ENCODE measurements around the gene PPP4R3A. TPM values are rescaled to one million over a fixed set of nuclear protein-coding genes. Genes with fewer than 3 reads are reported as not detected.

Gene PPP4R3A
- total and polyA plus RNA-seq, 10 of the 15 experiments (the other 5 are each of a cell fraction or from before 2014, with no cell fraction given), result 19.4 to 97.8 (median 62.9) TPM

- no peak overlapping the region for H3K27ac ChIP-seq (ENCODE audit: control insufficient read depth, insufficient read depth)
- BruUV-seq (replicated peaks), result no TSS peak
- no peaks in the 10 kb centered on the region for H4K20me1 ChIP-seq (ENCODE audit: control insufficient read depth, insufficient read depth)
- WGBS (ENCODE audit: insufficient coverage, insufficient replicate concordance, low lambda C conversion rate, missing lambda C conversion rate), result 86% methylated on average over 3 of the region's 3 CpGs
- no peak overlapping the region for H2AFZ ChIP-seq (ENCODE audit: control insufficient read depth, low read depth, low read length)
- RAD21 ChIA-PET (ENCODE audit: unreplicated experiment), result interaction anchor here (1.3 kb wide), 1 partner anchor 513 kb away, joined by 3 read pairs; no protein-coding TSS in a partner anchor
- no peak for FAIRE-seq
- DNase-seq (ENCODE audit: low read depth, low spot score), result no peak
- H3K27me3 ChIP-seq (replicated peaks in 1 of 2; ENCODE audit: control insufficient read depth in 2 of 2, insufficient read depth in 2 of 2, low read length in 1 of 2), result no peaks in the 10 kb centered on the region
- H3K4me2 ChIP-seq (ENCODE audit: control insufficient read depth, insufficient read depth), result no peak overlapping the region
- no peaks in the 10 kb centered on the region for H3K9me3 ChIP-seq (replicated peaks; ENCODE audit: control insufficient read depth, insufficient read depth, low read length)
- CTCF ChIA-PET, result interaction anchor here (0.6 to 2.6 kb wide), 7 partner anchors 9 to 521 kb away, joined by 3 to 18 read pairs (median 4); no protein-coding TSS in a partner anchor
- POLR2A ChIA-PET, result interaction anchor here (0.6 kb wide), 1 partner anchor 16 kb away, joined by 3 read pairs; no protein-coding TSS in a partner anchor
- peak; percentile 33 for ATAC-seq
- H3K36me3 ChIP-seq (ENCODE audit: control insufficient read depth in 2 of 2, insufficient read depth in 2 of 2, low read length in 1 of 2), result peaks cover 15 to 52% of the 10 kb centered on the region in 2 experiments
- SMC1A ChIA-PET (ENCODE audit: uncharacterized antibody, unreplicated experiment), result interaction anchor here (0.7 to 3.0 kb wide), 7 partner anchors 12 to 407 kb away, joined by 3 to 10 read pairs (median 4); no protein-coding TSS in a partner anchor
- intact Hi-C loops (cut with micrococcal nuclease; ENCODE audit: unreplicated experiment), result no loop called here
- H3K4me1 ChIP-seq (ENCODE audit: control insufficient read depth, insufficient read depth, low read length), result 0 out of 2 replicates have a peak, but pooled peaks cover 8% of the 10 kb centered on the region
- in situ Hi-C loops (cut with MboI), result no loop called here
- H3K4me3 ChIP-seq, result no peak overlapping the region
- peaks cover 45% of the 10 kb centered on the region for H3K79me2 ChIP-seq (ENCODE audit: control insufficient read depth, insufficient read depth, low read length)
- H3K9ac ChIP-seq (ENCODE audit: control insufficient read depth, insufficient read depth, low read length), result no peak overlapping the region
- TF ChIP-seq MXI1 (IDR thresholded peaks at IDR 0.05; ENCODE audit: low read depth, low read length) (no peak), RAD21 (IDR thresholded peaks at IDR 0.05; ENCODE audit: insufficient read depth, low read depth, low read length) (peak; percentile 16; the same call in 1 of the 2 replicates), CTCF (IDR thresholded peaks at IDR 0.05 in 2 of 3, conservative IDR thresholded peaks at IDR 0.05 in 1 of 3; ENCODE audit: control insufficient read depth in 2 of 3, extremely low read depth in 1 of 3, insufficient read depth in 1 of 3, low read depth in 3 of 3, low read length in 3 of 3) (peak in 2 of 3 experiments; percentile 9 to 26; a peak in 1 of 6 replicates)
Observed at GRCh38 chr14:91484186-91484585, 25.9 kb downstream of the PPP4R3A start.

All from GM12878 (cell line).